HG03139 (cell line): ENCODE data around the gene ITGB5.

ENCODE experiments used
- ATAC-seq: cut with Tn5 transposase; IDR thresholded peaks from one replicate; pipeline ENCODE4 v1.9.1; 2021; ENCODE audit not compliant: unreplicated experiment

Gene ITGB5, protein sequence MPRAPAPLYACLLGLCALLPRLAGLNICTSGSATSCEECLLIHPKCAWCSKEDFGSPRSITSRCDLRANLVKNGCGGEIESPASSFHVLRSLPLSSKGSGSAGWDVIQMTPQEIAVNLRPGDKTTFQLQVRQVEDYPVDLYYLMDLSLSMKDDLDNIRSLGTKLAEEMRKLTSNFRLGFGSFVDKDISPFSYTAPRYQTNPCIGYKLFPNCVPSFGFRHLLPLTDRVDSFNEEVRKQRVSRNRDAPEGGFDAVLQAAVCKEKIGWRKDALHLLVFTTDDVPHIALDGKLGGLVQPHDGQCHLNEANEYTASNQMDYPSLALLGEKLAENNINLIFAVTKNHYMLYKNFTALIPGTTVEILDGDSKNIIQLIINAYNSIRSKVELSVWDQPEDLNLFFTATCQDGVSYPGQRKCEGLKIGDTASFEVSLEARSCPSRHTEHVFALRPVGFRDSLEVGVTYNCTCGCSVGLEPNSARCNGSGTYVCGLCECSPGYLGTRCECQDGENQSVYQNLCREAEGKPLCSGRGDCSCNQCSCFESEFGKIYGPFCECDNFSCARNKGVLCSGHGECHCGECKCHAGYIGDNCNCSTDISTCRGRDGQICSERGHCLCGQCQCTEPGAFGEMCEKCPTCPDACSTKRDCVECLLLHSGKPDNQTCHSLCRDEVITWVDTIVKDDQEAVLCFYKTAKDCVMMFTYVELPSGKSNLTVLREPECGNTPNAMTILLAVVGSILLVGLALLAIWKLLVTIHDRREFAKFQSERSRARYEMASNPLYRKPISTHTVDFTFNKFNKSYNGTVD

DNA sequence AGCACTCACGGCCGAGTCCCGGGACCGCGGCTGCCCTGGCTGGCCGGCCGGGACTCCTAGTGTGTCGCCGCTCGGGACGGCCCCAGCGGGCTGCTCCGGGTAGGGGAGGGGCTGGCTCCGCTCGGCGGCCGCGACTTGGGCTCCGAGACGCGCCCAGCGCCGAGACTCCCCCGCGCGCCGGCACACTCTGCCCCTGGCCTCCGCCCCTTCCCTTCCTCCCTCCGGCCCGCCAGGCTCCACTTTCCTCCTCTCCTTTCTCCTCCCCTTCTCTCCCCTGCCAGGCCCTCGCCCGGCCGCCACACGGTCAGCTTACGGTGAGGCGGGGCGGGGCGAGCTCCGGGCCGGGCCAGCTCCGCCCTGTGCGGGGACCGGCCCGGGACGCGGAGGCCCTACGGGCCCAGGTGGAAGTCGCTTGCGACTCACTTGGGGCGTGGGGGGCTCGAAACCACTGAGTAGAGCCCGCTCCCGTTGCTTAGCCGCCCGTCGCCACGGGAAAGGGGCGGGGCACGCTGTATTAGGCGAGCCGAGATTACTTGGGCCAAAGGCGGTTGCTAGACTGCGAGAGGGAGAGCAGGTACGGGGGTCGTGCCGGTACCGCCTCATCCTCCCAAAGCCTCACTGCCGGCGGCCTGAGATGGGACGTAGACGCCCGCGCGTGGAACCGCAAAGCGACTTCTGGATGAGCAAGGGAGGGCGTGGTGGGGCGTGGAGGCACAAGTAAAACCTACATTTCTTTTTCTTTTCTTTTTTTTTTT, at the start of gene ITGB5:
ITGB5 (minus strand) TSS at position 189 of the 755 bp plus-strand sequence. CDS start 365 bp downstream, outside the sequence.
- peak; percentile 54 for ATAC-seq

DNA sequence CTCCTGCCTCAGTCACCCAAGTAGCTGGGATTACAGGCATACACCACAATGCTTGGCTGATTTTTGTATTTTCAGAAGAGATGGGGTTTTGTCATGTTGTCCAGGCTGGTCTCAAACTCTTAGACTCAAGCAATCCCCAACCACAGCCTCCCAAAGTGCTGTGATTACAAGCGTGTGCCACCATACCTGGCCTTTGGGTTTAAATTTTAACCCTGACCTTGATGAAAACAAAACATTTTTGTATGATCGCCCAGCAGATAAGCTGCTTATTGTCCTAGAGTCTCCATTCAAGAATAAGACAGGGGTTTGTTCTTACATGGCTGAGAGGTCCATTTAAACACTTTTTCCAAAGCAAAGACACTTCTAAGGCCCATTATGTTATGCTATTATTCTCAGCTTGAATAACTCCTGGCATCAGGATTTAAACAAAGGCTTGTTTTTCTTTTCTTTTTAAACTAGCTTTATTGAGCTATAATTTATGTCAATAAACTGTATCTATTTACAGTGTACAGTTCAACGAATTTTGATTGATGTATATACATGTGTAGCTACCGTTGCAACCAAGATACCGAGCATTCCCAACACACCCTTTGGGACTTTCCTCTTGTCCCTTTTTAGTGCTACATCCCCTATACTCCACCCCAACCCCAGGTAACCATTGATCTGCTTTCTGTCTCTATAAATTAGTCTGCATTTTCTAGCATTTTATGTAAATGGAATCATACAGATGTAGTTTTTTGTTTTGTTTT, 48.8 kb upstream of the ITGB5 start:
- ATAC-seq: no peak

DNA sequence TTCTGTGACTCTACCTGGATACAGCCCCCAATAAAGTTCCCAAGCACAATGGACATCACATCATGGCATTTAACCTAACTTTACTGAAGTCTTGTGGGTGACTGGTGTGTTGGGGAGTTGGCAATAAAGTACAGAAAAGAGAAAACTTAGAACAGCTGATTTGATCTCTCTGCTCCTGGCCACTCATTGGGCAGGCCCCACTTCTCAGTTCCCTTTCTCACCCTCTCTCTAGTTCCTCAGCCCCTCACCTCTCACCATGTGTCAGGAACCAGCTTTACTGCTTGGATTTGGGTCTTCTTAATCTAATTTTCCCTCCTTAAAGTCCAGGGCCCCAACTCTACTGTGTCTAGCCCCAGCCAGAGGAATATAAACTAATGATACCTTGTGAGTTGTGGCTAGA, 48.1 kb upstream of the ITGB5 start:
- no peak for ATAC-seq

DNA sequence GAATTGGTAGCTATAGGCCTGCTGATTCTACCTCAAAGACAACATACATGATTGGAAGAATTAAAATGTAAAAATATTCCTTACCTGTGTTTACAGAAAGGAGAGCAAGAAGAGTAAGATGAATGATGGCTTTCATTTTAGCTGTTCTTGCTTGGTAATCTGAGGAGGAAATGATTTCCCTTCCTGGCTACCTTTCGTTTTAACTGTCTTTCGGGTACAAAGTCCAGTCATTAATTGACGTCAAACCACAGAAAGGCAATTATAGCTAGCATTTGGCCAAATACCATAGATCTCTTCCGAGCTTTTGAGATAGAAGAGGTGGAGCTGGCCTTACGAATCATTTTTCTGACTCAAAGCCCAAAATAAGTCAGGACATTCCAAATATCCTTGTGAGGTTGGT, 47.4 kb upstream of the ITGB5 start, which contains the start of gene MUC13:
MUC13 (minus strand) TSS at position 175 of the 400 bp plus-strand sequence; CDS start at position 136, 39 bp downstream.
- no peak for ATAC-seq

DNA sequence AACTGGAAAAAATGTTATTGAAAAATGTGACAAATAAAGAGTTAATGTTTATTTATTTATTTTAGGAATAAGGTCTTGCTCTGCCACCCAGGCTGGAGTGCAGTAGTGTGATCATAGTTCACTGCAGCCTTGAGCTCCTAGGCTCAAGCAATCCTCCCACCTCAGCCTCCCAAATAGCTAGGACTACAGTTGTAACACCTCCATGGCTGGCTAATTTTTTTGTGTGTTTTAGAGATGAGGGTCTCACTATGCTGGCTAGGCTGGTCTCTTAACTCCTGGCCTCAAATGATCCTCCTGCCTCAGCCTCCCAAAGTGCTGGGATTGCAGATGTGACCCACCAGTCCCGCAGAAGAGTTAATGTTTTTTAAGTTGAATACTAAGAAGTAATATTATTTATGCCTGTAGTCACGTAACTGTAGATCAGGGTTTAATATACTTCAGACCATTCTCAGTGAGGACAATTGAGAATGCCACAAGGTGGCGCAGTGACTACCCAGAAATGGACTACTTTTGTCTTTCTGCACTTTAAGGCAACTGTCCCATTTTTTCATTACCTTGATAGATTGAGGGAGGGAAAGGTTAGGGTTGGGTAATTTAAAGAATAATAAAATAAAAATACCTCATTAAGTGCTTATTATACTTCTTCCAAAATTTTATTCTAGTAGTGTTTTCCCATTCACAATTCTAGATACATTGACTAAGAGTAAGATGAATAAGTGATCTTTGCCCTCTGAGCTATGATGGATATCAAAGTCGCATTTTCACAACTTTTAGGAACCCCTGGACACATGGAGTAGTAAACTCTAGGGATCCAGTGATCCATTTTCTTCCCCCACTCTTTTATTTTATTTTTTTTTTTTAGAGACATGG, 41.4 kb upstream of the ITGB5 start:
- no peak for ATAC-seq

DNA sequence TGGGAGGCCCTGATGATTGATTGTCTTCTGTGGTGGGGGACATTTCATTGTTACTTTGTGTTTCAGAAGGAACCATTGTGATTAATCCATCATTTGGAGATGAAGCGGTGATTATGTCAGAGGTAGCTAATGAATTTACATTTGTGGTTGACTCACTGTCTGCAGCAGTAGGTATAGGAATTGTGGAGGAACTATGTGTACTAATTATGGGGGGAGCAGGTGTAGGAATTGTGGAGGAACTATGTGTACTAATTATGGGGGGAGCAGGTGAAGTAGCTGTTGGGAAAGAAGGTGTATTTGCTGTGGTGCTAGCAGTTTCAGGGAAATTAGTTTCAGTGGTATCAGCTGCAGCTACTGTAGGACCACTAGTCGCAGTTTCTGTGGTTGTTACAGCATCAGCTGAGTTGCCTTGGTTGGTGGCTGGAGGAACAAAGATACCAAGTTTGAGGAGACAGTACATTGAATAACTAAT, 40.4 kb upstream of the ITGB5 start:
- peak; percentile 71 for ATAC-seq

DNA sequence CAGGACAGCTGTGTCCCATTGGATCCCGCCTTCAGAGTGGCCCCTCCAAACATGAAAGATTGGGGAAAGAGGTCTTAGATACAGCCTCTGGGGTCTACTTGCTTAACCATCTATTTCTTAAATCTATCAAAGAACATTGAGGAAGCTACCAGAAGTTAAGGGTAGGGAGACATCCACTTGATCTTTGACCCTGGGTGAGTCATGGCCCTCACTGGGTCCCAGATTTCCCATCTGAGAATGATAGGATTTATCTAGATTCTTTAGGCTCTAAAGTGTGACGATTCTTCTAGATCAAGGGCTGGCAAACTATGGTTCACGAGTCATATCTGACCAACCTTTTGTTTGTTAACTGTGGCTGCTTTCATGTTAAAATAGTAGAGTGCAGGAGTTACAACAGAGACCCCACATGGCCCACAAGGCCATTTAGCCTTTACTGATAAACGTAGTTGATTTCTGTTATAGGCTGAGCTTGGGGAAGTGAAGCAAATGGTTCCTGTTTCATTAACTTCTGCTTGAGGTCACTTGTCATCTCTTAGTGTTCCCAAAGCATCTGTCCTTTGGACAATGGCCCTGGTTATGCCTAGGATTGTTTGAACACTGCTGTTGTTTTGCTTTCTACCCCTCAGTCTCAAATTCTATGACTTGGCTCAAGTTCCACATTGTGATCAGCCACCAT, 39.4 kb upstream of the ITGB5 start:
- ATAC-seq: no peak

DNA sequence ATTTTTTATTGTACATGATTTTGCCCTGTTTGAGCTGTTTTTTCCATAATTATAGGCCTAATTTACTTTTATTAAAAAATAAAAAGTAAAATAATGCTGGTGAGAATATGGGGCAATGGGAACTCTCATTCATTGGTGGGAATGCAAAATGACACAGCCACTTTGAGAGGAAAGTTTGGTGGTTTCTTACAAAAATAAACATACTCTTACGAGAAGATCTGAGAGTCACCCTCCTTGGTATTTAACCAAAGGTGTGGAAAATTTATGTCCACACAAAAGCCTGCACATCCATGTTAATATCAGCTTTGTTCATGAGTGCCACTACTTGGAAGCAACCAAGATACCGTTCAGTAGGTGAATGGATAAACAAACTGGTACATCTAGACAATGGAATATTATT, 37.6 kb upstream of the ITGB5 start:
- no peak for ATAC-seq

DNA sequence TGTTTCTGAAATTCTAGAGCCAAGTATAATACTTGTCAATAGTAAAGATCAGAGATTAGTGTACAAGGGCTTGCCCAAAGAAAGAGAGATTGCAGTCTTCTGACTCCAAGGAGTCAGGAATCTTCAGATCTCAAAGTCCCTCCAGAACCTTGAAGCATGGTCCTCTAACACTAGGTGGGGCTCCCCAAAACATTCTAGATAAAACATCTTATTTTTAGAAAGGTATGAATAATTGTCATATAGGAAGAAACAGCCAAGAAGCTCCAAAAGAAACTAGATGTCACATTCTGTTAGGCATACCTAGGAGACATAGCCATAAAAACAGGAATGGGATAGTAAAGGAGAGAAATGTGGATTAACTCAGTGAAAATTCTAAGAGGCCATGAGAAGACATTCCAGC, 36.7 kb upstream of the ITGB5 start:
- ATAC-seq: no peak

DNA sequence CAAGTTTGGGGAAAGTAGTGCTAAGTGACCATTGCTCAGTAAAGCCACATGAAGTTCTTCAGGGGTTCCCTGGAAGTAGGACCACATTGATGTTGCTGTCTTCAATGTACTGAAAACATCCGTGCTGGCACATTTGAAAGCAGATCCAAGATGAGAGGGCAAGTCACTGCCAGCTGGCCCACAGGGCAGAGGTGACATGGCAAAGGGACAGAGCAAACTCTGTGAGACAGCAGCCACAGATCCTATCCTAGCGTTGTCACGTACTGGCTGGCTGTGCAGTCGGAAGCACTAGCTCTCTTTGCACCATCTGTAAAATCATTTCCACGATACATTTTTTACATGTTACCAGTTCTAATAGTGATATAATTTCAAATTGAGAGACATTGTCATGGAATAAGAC, 33.6 kb upstream of the ITGB5 start:
- ATAC-seq: no peak

DNA sequence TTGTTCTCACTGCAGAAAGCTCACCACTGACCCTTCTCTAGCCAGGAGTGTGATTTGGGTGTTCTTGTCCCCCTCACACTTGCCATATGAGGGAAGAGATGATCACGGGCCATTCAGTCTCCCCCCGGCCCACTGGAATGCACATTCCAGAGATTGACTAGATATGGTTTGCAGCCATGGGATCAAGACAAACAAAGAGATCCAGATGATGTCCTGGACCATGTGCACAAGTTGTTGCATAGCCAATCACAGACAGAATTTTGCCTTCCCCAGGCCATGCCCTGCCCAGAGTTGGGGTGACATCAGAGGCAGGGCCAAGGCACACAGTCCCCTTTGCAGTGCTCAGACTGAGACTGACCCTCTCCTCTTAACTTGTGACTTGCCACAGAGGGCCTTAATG, 32.6 kb upstream of the ITGB5 start:
- no peak for ATAC-seq

DNA sequence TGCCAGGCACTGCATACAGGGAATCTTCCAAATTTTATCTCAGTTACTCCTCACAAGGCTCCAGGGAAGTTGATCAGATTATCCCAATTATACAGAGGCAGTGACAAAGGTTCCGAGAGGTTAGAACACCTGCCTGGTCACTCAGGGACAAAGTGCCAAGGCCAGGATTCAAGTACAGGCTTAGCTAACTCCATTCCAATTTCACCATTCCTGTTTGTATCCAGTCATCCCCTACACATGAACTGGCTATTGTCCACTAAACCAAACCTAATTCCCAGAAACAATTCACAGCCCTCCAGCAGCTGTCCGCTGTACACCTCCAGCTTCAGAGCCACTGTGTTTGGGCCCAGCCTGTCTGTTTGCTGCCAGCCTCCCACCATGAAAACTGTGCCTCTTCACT, 31.4 kb upstream of the ITGB5 start:
- ATAC-seq: no peak

DNA sequence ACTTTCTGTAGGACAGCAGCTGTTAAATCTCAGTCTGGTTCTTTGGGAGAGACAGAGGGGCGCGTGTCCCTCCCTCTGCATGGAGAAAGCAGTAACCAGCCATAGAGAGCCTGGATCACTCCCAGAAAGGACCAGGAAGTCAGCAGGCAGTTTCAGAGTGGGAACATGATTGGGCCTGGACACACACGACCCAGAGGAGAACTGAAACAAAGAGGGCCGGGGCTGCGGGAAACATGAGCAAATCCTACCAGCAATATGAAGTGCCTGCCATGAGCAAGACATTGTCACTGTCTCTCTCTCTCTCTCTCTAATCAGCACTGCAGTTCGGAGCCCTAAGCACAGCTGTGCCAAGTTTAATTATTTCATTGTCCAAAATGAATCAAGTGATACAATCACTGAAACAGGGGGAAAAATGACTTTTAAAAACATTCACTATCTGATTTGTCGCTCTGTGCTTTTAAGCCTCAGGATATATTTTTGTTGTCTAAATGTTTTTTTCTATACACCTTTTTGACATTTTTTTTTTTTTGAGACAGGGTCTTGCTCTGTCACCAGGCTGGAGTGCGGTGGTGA, 29.8 kb upstream of the ITGB5 start:
- no peak for ATAC-seq

DNA sequence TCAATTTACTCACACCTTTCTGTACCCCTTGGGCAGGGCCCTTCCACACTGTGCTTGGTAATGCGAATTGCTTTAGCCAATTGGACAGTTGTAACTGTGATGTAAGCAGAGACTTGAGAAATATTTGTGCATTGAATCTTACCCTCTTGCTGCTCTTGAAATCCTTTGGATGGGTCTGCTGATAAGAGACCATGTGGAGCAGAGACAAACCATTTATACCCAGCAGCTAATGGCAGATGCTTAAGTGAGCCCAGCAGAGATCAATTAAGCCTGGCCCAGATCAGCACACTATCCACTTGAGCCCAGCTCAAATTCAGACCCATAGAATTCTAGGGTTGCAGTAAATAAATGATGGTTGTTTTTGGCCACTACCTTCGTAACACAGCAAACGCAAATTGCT, 28.1 kb upstream of the ITGB5 start:
- no peak for ATAC-seq

DNA sequence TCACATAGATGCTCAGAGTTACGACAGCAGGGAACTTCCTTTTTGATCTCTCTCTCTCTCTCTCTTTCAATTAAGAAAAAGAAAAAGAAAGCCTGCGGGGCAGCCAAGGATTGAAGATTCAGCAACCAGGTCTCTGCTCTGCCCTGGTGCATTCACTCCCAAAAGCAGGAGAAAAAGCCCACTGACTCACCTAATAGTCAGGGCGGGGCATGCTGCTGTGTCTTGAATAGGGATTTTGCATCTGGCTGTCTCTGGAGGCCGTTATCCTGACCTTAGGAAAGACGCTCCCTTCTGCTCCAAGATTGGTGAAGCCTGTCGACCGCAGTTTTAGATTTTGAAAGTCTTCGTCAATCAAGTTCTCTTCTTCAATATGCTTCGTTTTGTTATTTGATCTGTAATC, 20.8 kb upstream of the ITGB5 start:
- ATAC-seq: no peak

DNA sequence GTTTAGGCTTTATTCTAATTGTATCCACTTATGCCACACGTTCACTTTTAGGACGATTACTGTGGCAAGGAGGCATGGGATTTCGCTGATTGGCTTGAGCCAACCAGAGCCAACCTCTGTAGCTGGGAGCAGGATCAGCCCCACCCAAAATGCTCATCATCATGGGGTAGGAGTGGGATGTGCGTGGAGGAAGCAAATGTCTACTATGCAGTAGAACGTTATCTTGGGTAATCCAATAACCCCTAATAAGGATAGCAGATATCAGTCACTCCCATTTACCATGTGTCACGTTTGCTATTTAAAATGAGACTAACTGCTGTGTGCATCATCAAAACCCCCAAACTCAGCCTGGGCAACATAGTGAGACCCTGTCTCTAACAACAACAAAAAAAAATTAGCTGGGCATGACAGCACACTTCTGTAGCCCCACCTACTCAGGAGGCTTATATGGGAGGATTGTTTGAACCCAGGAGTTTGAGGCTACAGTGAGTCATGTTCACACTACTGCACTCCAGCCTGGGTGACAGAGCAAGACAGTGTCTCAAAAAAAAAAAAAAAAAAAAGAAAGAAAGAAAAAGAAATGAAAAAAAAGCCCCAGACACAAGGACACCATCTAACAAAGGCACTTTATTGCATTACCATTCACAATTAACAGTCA, 17.8 kb upstream of the ITGB5 start:
- no peak for ATAC-seq

DNA sequence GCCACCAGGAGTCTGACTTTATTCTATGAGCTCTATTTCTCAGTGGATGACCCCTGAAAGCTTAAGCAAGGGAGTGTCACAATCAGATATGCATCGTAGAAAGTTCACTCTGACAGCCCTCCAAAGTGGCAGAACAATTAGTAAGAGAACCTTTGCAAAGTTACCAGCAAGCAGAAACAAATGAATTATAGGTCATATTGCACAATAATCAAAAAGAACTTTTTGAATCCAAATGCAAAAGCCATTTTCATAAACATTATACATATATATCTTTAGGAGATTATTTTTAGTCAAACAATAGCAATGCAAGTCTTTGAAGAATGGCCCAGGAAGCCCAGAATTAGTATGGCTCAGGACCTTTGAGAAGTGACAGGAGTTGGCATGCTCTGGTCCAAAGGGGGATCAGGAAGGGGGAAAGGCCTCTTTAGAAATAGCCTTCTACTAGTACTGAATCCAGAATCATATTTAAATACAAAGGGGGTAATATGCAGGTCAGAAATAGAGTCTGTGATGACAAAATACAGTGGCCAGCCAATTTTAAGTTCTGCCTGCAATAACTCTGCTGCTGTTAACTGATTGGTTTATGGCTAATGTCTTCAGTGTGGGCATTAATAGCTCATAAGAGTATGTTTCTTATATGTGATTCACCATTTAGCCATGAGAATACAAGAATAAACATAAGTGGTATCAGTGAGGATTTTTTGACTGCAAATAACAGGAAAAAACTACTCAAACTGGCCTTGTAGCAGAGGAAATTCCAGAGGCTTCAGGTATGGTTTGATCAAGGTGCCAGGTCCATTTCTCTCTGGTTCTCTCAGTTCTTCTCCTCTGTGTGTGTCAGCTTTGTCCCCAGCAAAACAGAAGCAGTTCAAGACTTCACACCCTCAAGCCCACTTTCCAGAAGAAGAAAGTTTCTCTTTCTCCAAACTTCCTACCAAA, 17.0 kb upstream of the ITGB5 start:
- no peak for ATAC-seq
